Skin epidermis (tissue), 12 donors: Measurements from ENCODE around the gene TEAD3.
"Not testable (repeated sequence)": the region's sequence is repeated elsewhere in the genome, so short reads cannot be mapped to it uniquely, and the experiment has no call there.

Experiments
- H3K27ac ChIP-seq, 21 experiments: fragments of 200-600 bp; sonication (generic) in 11 of 21; one replicate each; pipeline ENCODE4 v1.5.0; 2020; ENCODE audit warnings: mild to moderate bottlenecking in 3 of 21, inconsistent platforms in 2 of 21, moderate library complexity in 2 of 21
- H3K4me3 ChIP-seq, 7 experiments: fragments of 200-600 bp; sonication (generic) in 2 of 7; one replicate each; pipeline ENCODE4 v1.5.0; 2020; ENCODE audit warnings: inconsistent platforms in 2 of 7, mild to moderate bottlenecking in 2 of 7, moderate library complexity in 1 of 7

TEAD3 gene

DNA sequence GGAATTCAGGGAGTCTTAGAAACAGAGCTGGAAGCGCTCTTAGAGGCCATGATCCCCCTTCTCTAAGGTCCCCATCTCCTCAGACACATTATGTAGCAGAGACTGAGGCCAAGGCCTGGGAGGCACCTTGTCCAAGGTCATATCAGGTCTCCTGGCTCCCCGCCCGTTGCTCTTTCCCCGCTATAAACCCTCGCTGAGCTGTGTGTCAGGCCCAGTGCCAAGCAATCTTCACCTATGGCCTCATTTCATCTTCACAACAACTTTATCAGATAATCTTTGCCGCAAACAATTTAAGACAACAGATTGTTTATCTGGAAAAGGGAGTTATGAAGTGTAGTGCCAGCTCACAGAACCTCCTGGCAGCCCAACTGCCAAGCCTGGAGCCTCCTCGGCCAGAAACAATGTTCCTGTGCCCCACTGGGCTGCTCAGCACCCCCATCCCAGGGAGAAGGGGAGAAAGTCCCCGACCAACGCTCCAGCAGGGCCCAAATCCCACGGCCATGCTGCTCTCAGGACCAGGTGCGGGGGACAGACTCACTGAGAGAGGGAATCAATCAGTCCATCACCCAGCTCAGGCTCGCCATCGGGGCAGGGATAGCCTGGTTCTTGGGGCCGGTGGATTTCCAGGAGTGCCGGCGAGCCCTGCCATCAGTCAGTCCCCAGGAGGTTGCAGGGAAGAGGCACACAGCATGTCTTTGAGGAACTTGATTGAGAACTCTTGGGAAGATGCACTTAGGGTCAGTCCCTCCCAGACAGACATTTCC is 61.6 kb downstream of the TEAD3 start:
- no peak overlapping the region for H3K4me3 ChIP-seq
- H3K27ac ChIP-seq: no peak overlapping the region

DNA sequence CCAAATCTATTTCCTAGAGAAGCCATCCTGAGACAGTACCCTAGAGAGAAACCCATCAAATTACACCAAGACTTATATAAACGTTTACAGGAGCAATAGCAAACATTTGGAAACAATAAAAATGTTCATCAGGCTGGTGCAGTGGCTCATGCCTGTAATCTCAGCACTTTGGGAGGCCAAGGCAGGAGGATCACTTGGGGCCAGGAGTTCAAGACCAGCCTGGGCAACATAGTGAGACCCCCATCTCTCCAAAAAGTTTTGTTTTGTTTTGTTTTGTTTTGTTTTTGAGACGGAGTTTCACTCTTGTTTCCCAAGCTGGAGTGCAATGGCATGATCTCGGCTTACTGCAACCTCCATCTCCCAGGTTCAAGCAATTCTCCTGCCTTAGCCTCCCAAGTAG is 64.2 kb downstream of the TEAD3 start:
- H3K27ac ChIP-seq, H3K4me3 ChIP-seq: not testable (repeated sequence)

DNA sequence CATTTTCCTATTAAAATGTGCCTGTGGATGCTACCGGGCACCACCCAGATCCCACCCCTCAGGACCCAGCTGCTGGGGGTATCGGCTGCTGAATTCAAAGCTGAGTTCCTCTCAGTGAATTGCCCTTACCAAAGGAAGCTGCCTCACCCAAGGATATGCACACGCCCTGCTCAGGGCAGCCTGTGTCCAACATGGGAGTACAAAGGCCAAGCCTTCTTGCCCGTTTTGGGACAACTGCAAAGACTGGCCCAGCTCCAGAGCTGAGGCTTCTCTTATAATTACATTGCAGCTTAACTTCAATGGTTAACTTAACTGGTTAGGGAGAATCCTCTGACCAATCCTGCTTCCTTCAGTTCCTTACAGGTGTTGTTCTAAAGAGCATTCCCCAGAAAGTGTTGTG is 64.6 kb downstream of the TEAD3 start:
- no peak overlapping the region for H3K4me3 ChIP-seq
- no peak overlapping the region for H3K27ac ChIP-seq

DNA sequence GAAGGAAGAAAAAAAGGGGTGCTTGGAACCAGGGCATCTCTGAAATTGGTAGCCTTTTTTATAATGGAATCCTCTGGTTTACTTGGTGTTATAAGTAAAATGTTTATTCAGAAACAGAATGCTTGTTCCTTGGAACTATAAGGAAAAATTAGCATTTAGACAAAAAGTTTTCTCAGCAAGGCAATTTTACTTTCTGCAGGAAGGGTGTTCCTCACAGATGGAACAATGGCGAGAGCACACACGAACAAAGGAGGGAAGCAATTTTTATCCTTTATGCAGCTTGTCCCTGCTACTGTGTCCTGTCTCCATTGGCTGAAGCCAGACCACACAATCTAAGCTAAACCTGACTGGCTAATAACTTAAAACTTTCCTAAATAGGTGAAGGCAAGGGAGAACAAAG is 67.4 kb downstream of the TEAD3 start:
- Histone ChIP-seq H3K27ac (no peak overlapping the region), H3K4me3 (no peak overlapping the region)

DNA sequence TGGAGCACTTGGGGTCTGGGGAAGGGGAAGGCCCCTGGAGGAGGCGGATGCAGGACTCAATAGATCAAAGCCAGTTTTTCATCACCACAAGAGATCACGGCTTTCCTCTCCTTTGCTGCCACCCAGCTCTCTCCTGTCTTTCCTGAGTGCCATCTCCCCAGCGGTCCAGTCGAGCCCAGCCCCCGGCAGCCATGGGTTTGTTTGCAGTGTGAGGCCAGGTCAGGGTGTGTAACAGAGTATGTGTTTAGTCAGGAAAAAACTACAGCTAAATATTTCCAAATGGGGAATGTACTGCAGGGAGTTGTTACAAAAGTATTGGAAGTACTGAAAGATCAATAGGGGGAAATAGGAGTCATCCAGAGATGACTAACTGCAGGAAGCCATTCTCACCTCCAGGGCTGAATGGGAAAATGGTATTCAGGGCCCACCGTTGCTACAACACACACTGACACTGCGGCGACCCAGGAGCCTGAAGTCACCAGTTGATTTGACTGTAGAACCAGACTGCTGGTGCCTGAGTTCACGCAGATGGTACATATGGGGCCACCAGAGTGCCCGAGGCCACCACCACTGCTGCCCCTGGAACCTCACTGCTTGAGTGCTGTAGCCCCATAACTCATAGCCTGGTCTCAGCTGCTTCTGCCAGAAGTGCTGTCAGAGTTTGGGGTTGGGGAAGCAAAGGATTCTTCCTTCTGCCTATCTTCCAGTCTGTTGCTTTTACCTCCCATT is 68.3 kb downstream of the TEAD3 start:
- Histone ChIP-seq H3K4me3 (no peak overlapping the region), H3K27ac (no peak overlapping the region)

DNA sequence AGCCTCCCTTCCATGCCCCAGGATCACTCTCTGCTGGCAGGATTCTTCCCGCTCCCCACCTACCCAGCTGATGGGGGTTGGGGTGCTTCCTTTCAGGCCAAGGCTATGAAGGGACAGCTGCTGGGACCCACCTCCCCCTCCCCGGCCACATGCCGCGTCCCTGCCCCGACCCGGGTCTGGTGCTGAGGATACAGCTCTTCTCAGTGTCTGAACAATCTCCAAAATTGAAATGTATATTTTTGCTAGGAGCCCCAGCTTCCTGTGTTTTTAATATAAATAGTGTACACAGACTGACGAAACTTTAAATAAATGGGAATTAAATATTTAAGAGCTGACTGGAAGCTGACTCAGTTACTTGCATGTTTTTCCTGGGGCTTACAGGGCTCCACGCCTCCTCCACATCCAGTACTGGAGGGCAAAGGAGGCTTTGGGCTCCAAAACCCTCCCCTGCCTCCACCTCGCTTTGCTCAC is 69.0 kb downstream of the TEAD3 start:
- no peak overlapping the region for H3K4me3 ChIP-seq
- no peak overlapping the region for H3K27ac ChIP-seq

DNA sequence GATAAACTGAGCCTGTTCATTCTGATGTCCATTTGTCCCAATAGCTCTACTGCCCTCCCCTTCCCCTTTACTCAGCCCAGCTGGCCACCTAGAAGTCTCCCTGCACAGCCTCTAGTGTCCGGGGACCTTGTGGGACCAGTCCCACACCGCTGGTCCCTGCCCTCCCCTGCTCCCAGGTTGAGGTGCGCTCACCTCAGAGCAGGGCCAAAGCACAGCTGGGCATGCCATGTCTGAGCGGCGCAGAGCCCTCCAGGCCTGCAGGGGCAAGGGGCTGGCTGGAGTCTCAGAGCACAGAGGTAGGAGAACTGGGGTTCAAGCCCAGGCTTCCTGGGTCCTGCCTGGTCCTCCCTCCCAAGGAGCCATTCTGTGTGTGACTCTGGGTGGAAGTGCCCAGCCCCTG is 69.4 kb downstream of the TEAD3 start:
- Histone ChIP-seq H3K27ac (no peak overlapping the region), H3K4me3 (no peak overlapping the region)

DNA sequence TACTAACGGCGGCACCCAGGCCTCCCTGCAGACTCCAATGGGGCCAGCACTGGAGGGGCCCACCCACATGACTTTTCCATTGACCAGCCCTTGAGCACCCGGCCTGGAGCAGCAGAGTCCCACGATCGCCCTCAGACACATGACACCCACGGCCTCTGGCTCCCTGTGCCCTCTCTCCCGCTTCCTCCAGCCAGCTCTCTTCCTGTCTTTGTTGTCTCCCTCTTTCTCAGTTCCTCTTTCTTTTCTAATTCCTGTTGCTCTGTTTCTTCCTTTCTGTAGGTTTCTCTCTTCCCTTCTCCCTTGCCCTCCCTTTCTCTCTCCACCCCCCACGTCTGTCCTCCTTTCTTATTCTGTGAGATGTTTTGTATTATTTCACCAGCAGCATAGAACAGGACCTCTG is 70.8 kb downstream of the TEAD3 start:
- H3K27ac ChIP-seq: no peak overlapping the region

DNA sequence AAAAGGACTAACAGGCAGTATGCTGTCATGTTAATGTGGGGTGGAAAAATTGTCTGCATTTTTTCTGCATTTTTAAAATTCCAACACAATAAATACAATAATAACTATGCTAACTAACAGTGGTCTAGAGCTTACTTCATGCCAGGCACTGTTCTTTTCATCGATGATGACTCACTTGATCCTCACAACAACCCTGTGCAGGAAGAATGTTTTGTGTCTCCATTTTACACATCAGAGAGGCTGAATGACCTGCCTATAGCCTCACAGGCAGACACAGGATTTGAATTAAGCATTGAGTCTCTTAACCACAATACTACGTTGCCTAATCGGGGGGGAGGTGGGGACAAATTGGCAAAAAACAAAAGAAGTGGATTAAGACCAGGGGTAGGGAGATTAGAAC is 71.6 kb downstream of the TEAD3 start:
- H3K27ac ChIP-seq: no peak overlapping the region

More for the DNA sequence above, 70.8 kb downstream of the TEAD3 start:
- no peak overlapping the region for H3K4me3 ChIP-seq

More for the DNA sequence above, 71.6 kb downstream of the TEAD3 start:
- no peak overlapping the region for H3K4me3 ChIP-seq
